GM12878 (cell line): ENCODE results near the gene RAD51B. TPM values are rescaled to one million over a fixed set of nuclear protein-coding genes. Genes with fewer than 3 reads are reported as not detected.
A peak's percentile ranks its signal among the peaks of the same experiment; 100 is the strongest.

Experiments used
- ATAC-seq: fragments of 200-7000 bp; cut with Tn5 transposase; 3 replicates; pipeline ENCODE4 v1.9.1; 2020; ENCODE audit warnings: mild to moderate bottlenecking, moderate library complexity
- BruUV-seq: library from RNA; stranded (reverse); fragments of 400-500 nt; replicated peaks from 2 replicates; lab custom pipeline; 2021; lab: Mats Ljungman, UMichigan
- CTCF ChIA-PET: fragments of 300-600 bp; sonication (Branson Sonifier 250); formaldehyde crosslinking; extraction: SDS; loops from one replicate; lab custom pipeline; 2021; ENCODE audit warnings: inconsistent platforms; lab: Yijun Ruan, JAX
- POLR2A ChIA-PET: fragments of 350-600 bp; formaldehyde crosslinking; extraction: SDS; loops from one replicate; lab custom pipeline; 2021; ENCODE audit warnings: inconsistent platforms; lab: Charles Lee
- RAD21 ChIA-PET: fragments of 300-600 bp; sonication (Branson Sonifier 250); formaldehyde crosslinking; loops from one replicate; lab custom pipeline; 2023; ENCODE audit warnings: antibody characterized with exemption; ENCODE audit not compliant: unreplicated experiment; lab: Charles Lee
- SMC1A ChIA-PET: fragments of 300-600 bp; sonication (Branson Sonifier 250); formaldehyde crosslinking; loops from one replicate; lab custom pipeline; 2023; ENCODE audit not compliant: unreplicated experiment, uncharacterized antibody; lab: Charles Lee
- DNase-seq: peaks from one replicate; pipeline ENCODE4 v3.0.0-alpha.2; 2011; ENCODE audit warnings: low read depth, low spot score
- FAIRE-seq: peaks from 3 replicates; lab custom pipeline; 2011; peaks lifted over from hg19 to GRCh38; lab: Jason Lieb, UNC
- H2AFZ ChIP-seq: 2 replicates; pipeline ENCODE4 v1.6.0; 2011; ENCODE audit warnings: low read depth, low read length, control low read depth; ENCODE audit not compliant: control insufficient read depth
- H3K27ac ChIP-seq: 2 replicates; pipeline ENCODE4 v1.5.1; 2011; ENCODE audit warnings: control low read depth; ENCODE audit not compliant: control insufficient read depth, insufficient read depth
- H3K27me3 ChIP-seq, 2 experiments: replicated peaks in 1 of 2; 2 replicates each; pipeline versions ENCODE4 v1.6.0 to v1.6.1; 2011; ENCODE audit warnings: low read length in 1 of 2; ENCODE audit not compliant: control insufficient read depth in 2 of 2, insufficient read depth in 2 of 2
- H3K36me3 ChIP-seq, 2 experiments: 2 replicates each; pipeline ENCODE4 v1.5.1; 2011; ENCODE audit warnings: low read length in 1 of 2; ENCODE audit not compliant: control insufficient read depth in 2 of 2, insufficient read depth in 2 of 2
- H3K4me1 ChIP-seq: 2 replicates; pipeline ENCODE4 v1.6.1; 2011; ENCODE audit warnings: mild to moderate bottlenecking, low read length, moderate library complexity, mixed read lengths; ENCODE audit not compliant: control insufficient read depth, insufficient read depth
- H3K4me2 ChIP-seq: 2 replicates; pipeline ENCODE4 v1.6.0; 2011; ENCODE audit warnings: control low read depth; ENCODE audit not compliant: control insufficient read depth, insufficient read depth
- H3K4me3 ChIP-seq: fragments of 200-600 bp; sonication (generic); 2 replicates; pipeline ENCODE4 v1.5.1; 2016
- H3K79me2 ChIP-seq: 2 replicates; pipeline ENCODE4 v1.6.0; 2011; ENCODE audit warnings: low read length; ENCODE audit not compliant: control insufficient read depth, insufficient read depth
- H3K9ac ChIP-seq: 2 replicates; pipeline ENCODE4 v1.8.0; 2011; ENCODE audit warnings: low read length, control low read depth, mixed read lengths; ENCODE audit not compliant: control insufficient read depth, insufficient read depth
- H3K9me3 ChIP-seq: replicated peaks from 3 replicates; pipeline ENCODE4 v1.5.1; 2011; ENCODE audit warnings: mild to moderate bottlenecking, low read length; ENCODE audit not compliant: control insufficient read depth, insufficient read depth
- H4K20me1 ChIP-seq: 2 replicates; pipeline ENCODE4 v1.6.0; 2011; ENCODE audit not compliant: control insufficient read depth, insufficient read depth
- BACH1 ChIP-seq: fragments of 450-650 bp; IDR thresholded peaks from 2 replicates; pipeline ENCODE4 v1.6.1; 2017; ENCODE audit warnings: mild to moderate bottlenecking, borderline replicate concordance
- BMI1 ChIP-seq: fragments of 450-650 bp; IDR thresholded peaks from 2 replicates; pipeline ENCODE4 v1.6.1; 2016; ENCODE audit warnings: mild to moderate bottlenecking, moderate library complexity, borderline replicate concordance
- CHD1 ChIP-seq: IDR thresholded peaks from 2 replicates; pipeline ENCODE4 v1.6.1; 2012; ENCODE audit warnings: low read depth, low read length, improper control_type of control experiment
- CREM ChIP-seq: IDR thresholded peaks from 2 replicates; pipeline ENCODE4 v1.6.1; 2014; ENCODE audit warnings: antibody characterized with exemption, low read depth
- HCFC1 ChIP-seq: fragments of 150-350 bp; IDR thresholded peaks from 2 replicates; pipeline ENCODE4 v1.6.1; 2014; ENCODE audit warnings: low read length
- HSF1 ChIP-seq: fragments of 150-350 bp; IDR thresholded peaks from 2 replicates; pipeline ENCODE4 v1.6.1; 2014; ENCODE audit warnings: mild to moderate bottlenecking, low read depth, low read length
- MLLT1 ChIP-seq: fragments of 450-650 bp; IDR thresholded peaks from 2 replicates; pipeline ENCODE4 v1.6.1; 2016; ENCODE audit warnings: mild to moderate bottlenecking
- MTA3 ChIP-seq: IDR thresholded peaks from 2 replicates; pipeline ENCODE4 v1.6.1; 2012; ENCODE audit warnings: low read length, inconsistent platforms, borderline replicate concordance
- PAX8 ChIP-seq: fragments of 450-650 bp; IDR thresholded peaks from 2 replicates; pipeline ENCODE4 v1.6.1; 2017; ENCODE audit warnings: mild to moderate bottlenecking, moderate library complexity
- SIN3A ChIP-seq: IDR thresholded peaks from 2 replicates; pipeline ENCODE4 v1.6.1; 2012; ENCODE audit warnings: low read depth, low read length, improper control_type of control experiment
- SMAD1 ChIP-seq: fragments of 450-650 bp; IDR thresholded peaks from 2 replicates; pipeline ENCODE4 v1.6.1; 2018; ENCODE audit warnings: mild to moderate bottlenecking, low read depth; ENCODE audit not compliant: partially characterized antibody
- SPI1 ChIP-seq: IDR thresholded peaks from 2 replicates; pipeline ENCODE4 v1.6.1; 2011; ENCODE audit warnings: low read depth, mild to moderate bottlenecking, low read length, moderate library complexity, borderline replicate concordance; ENCODE audit not compliant: insufficient read depth
- YY1 ChIP-seq: IDR thresholded peaks from 2 replicates; pipeline ENCODE4 v1.6.1; 2011; ENCODE audit warnings: low read depth, mild to moderate bottlenecking, low read length
- ZNF24 ChIP-seq: fragments of 450-650 bp; IDR thresholded peaks from 2 replicates; pipeline ENCODE4 v1.6.1; 2017; ENCODE audit warnings: antibody characterized with exemption, mild to moderate bottlenecking
- WGBS: methylation state at CpG from one replicate; pipeline ENCODE4 v1.1.6; 2016; ENCODE audit warnings: low lambda C conversion rate; ENCODE audit not compliant: insufficient replicate concordance, insufficient coverage; ENCODE audit errors: missing lambda C conversion rate; 5-methylcytosine and 5-hydroxymethylcytosine counted together
- in situ Hi-C: fragments of 300-500 bp; cut with MboI; formaldehyde crosslinking; loops from 9 replicates; pipeline ENCODE4 v1.14.3; 2018; ENCODE audit warnings: mixed read lengths
- intact Hi-C: fragments of 100-400 bp; cut with micrococcal nuclease; formaldehyde crosslinking; loops from one replicate; pipeline ENCODE4 v1.14.2; 2022; ENCODE audit not compliant: unreplicated experiment
- polyA plus RNA-seq, 11 experiments: library from polyadenylated mRNA; depleted of rRNA in 4 of 11; unstranded in 6 of 11; stranded (reverse) in 5 of 11; fragments of >200 nt; fragmentation: Nextera tagmentation in 4 of 11; fragmentation: Illumina TruSeq in 1 of 11; extraction: Ambion mirVana in 4 of 11; extraction: Trizol in 1 of 11; gene quantifications; 1 replicate in 1 of 11; 2 replicates in 10 of 11; pipeline versions ENCODE4 v1.2.1 to v1.2.3, GENCODE V29; 2011 to 2016; ENCODE audit warnings: inconsistent platforms in 2 of 11, missing spikeins in 2 of 11, low read depth in 1 of 11
- total RNA-seq, 4 experiments: library from RNA; depleted of rRNA in 3 of 4; stranded (reverse); fragments of >200 nt in 3 of 4; fragmentation: Illumina TruSeq in 1 of 4; extraction: Trizol in 1 of 4; gene quantifications; 2 replicates each; pipeline versions ENCODE4 v1.2.1 to v1.2.3, GENCODE V29; 2013 to 2021

The RAD51B gene
- total and polyA plus RNA-seq, 10 of the 15 experiments (the other 5 are each of a cell fraction or from before 2014, with no cell fraction given), result 9.8 to 26.8 (median 21.3) TPM

- no peak overlapping the region for H3K27ac ChIP-seq
- ATAC-seq (no peak), FAIRE-seq (no peak), DNase-seq (no peak)
- TF ChIP-seq ZNF24 (peak; percentile 96), HCFC1 (no peak)
- no peaks in the 10 kb centered on the region for H3K36me3 ChIP-seq
- no peak overlapping the region for H2AFZ ChIP-seq
- no peaks in the 10 kb centered on the region for H3K9me3 ChIP-seq
- no peaks in the 10 kb centered on the region for H3K79me2 ChIP-seq
- CTCF ChIA-PET, result no interaction called here
- no peak overlapping the region for H3K9ac ChIP-seq
- WGBS, result 76% methylated on average over 4 of the region's 4 CpGs
- SMC1A ChIA-PET, result interaction anchor here (0.8 to 1.5 kb wide), 4 partner anchors 10 to 129 kb away, joined by 3 read pairs; no protein-coding TSS in a partner anchor
- no TSS peak for BruUV-seq
- intact Hi-C loops (loop anchor here (10.0 kb wide), 1 partner anchor 173 kb away; no protein-coding TSS in a partner anchor), in situ Hi-C loops (no loop called here)
- no peak overlapping the region for H3K4me3 ChIP-seq
- no peaks in the 10 kb centered on the region for H3K27me3 ChIP-seq
- RAD21 ChIA-PET, result no interaction called here
- no peak overlapping the region for H3K4me2 ChIP-seq
- peaks cover 40% of the 10 kb centered on the region for H3K4me1 ChIP-seq
- no peaks in the 10 kb centered on the region for H4K20me1 ChIP-seq
- POLR2A ChIA-PET, result no interaction called here
Measured at GRCh38 chr14:68511129-68512047, 691.8 kb downstream of the RAD51B start.

- Histone ChIP-seq H2AFZ (no peak overlapping the region), H3K79me2 (no peaks in the 10 kb centered on the region), H3K9me3 (no peaks in the 10 kb centered on the region), H4K20me1 (no peaks in the 10 kb centered on the region), H3K4me1 (peaks cover 33% of the 10 kb centered on the region), H3K4me3 (no peak overlapping the region), H3K27ac (0 out of 2 replicates have a peak overlapping the region, but pooled peaks have one; percentile 3), H3K36me3 (no peaks in the 10 kb centered on the region), H3K27me3 (no peaks in the 10 kb centered on the region), H3K9ac (no peak overlapping the region), H3K4me2 (no peak overlapping the region)
- in situ Hi-C loops (no loop called here), intact Hi-C loops (loop anchor here (10.0 kb wide), 1 partner anchor 173 kb away; no protein-coding TSS in a partner anchor)
- ATAC-seq, result no peak
- WGBS, result 97% methylated on average over 6 of the region's 6 CpGs
- no peak for FAIRE-seq
- DNase-seq, result no peak
- RAD21 ChIA-PET, result no interaction called here
- CTCF ChIA-PET, result no interaction called here
- POLR2A ChIA-PET, result interaction anchor here (0.6 kb wide), 1 partner anchor 106 kb away, joined by 4 read pairs; no protein-coding TSS in a partner anchor
- no TSS peak for BruUV-seq
- SMC1A ChIA-PET, result interaction anchor here (0.8 to 1.5 kb wide), 2 partner anchors 35 to 129 kb away, joined by 3 read pairs; no protein-coding TSS in a partner anchor
- TF ChIP-seq MTA3 (no peak), PAX8 (no peak), CREM (no peak), MLLT1 (no peak), BACH1 (no peak), CHD1 (no peak), SIN3A (no peak), SMAD1 (no peak), YY1 (no peak), SPI1 (no peak), BMI1 (no peak), HSF1 (no peak)
Measured at GRCh38 chr14:68512088-68512487, 692.5 kb downstream of the RAD51B start.
